OCI-M2 (cell line): ENCODE data around the gene CEP295NL.
"Not testable (repeated sequence)": the region's sequence is repeated elsewhere in the genome, so short reads cannot be mapped to it uniquely, and the experiment has no call there.

ENCODE experiments used
- DNase-seq: peaks from one replicate; lab custom pipeline; 2025; ENCODE audit not compliant: unreplicated experiment; lab: John Stamatoyannopoulos, UW

The CEP295NL gene

DNA sequence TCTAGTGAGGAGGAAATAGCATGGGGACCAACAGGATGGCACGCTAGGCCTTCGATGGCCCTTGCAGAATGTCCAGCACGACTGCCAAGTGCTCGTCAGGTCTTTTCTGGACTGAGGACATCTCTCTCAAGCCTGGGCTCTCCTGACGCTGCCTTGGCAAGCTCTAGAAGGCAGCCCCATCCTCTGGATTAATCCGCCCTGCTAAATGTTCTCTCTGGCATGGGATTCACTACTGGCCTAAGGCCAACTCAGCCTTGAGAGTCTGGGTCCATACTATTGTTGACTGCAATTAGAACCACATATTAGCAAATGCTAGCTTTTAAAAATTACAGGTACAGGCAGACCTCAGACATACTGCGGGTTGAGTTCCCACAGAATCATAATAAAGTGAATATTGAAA, 2.5 kb upstream of the CEP295NL start:
- DNase-seq, result no peak

- DNase-seq, result no peak
Measured at GRCh38 chr17:78905116-78905515, 2.1 kb upstream of the CEP295NL start.

- DNase-seq, result no peak
Measured at GRCh38 chr17:78904371-78904770, 1.4 kb upstream of the CEP295NL start.

GRCh38 chr17:78902231-78902630, 770 bp downstream of the CEP295NL start:
- not testable (repeated sequence) for DNase-seq

- DNase-seq, result no peak
Measured at GRCh38 chr17:78901806-78902205, 1.2 kb downstream of the CEP295NL start.

DNA sequence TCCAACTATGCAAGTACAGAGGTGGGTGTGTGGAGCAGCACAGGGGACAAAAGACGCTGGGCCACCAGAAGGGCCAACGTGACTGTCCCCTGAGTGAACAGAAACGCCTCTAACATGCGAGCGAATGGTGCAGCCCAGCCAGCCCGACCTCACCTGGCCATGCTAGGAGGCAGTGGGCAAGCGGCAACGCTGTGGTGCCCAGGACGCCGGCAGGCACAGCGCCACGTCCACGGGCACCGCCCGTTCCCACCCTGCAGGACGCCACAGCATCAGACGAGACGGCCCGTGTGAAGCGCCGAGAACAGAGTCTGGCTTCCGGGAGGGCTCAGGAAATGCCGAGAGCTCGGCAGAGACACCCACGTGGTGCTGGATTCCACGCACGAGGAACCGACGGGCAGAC, 2.2 kb downstream of the CEP295NL start:
- DNase-seq, result no peak

- no peak for DNase-seq
Measured at GRCh38 chr17:78899361-78900260, 3.4 kb downstream of the CEP295NL start.

- DNase-seq, result no peak
Measured at GRCh38 chr17:78898947-78899346, 4.1 kb downstream of the CEP295NL start.

- no peak for DNase-seq
Measured at GRCh38 chr17:78898075-78898836, 4.7 kb downstream of the CEP295NL start.

DNA sequence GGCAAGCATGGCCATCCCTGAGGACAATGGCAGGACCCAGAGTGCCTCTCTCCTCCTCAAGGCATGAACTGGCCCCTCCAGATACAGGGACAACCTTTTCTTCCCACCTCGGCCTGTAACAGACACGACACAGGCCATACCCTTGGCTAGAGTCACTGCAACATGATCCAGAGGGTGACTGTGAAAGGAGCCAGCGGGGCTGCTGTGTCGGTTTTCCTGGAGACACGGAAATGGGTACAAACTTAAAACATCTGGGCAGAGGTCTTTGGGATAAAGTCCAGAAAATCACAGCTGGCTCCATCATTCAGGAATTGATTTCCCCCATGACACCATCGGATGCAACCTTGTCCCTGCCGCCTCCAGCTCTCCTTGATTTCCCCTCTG, 5.3 kb downstream of the CEP295NL start:
- no peak for DNase-seq

DNA sequence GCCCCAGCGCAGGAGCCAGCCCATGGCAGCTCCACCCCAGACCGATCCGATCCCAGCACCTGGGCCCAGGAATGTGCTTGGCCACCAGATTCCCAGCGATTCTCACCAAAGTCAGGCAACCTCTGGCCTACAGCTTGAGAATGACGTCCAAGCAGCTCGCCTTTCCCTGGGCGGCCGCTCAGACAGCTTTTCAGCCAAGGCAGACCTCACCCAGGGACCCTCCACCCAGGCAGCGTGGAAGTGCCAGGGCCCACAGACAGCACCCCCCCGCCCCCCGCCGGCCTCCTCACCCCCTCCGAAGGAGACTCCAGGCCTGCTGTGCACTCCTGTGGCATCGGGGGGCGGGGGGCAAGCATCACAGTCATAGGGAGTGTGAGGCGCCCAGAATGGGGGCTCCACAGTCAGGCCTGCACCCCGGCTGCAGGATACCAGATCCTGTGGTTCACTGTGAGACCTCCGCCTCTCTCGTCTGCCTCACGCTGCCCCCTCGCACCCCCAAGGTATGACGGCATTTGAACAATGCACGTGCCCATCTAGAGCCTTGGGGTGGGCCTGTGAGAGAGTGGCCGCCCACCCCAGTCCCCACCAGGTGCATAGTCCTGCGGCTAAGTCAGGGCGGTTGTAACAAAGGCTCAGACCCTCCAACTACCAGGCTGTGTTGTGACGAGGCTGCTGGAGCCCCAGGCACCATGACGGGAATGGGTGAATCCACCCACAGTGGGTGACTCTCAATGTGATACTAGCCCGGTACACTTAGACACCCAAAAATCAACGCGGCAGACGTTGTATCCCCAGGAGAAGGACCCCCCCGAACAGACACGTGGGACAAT, 6.0 kb downstream of the CEP295NL start:
- no peak for DNase-seq

- no peak for DNase-seq
Measured at GRCh38 chr17:78896091-78896833, 6.7 kb downstream of the CEP295NL start.

DNA sequence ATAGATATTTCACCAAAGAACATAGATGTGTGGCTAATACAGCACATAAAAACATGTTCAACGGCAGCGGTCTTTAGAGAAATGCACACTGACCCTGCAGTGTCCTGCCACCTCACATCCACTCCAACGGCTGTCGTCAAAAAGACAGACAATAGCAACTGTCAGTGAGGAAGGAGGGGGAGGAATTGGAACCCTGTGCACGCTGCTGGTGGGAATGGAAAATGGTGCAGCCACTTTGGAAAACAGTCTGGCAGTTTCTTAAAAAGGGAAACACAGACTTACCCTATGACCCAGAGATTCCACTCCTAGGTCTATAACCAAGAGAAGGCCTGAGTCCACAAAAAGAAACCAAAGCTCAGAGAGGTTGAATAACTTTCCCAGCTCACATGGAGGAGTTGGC, 7.7 kb downstream of the CEP295NL start:
- DNase-seq, result no peak

DNA sequence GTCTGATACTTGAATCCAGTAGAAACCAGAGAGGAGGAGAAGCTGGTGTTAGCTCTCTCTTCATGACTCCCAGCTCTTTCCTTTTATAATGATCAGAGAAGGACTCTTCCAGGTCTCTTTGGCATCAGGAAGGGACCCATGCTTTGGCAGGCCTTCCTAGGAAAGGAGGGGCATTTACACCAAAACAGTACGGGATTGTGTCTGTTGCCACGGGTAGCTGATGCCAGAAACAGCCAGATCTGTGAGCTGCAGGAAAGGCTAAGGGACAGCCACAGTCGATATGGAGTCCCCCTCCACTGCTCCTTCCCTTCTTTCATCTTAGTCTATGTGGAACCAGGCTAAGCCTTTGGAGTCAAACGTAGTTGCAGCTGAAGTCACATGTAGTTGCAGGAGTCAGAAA, 9.3 kb downstream of the CEP295NL start:
- DNase-seq, result no peak

- DNase-seq, result no peak
Measured at GRCh38 chr17:78892936-78893379, 10.0 kb downstream of the CEP295NL start.

DNA sequence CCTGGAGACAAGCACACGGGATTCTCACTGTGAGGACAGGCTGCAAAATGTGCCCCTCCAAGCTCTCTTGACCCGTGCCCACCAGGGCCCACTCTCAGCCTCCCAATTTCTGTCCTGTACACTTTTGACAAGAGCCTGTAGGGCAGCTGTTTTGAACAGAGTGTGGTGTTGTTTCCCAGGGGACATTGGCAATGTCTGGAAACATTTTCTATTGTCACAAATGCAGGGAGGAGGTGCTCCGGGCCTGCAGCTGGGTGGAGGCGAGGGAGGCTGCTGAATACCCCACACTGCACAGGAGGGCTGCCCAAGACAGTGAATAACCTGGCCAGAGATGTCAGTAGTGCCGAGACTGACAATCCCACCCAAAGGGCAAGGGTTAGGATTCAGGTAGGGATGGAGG, 10.5 kb downstream of the CEP295NL start:
- no peak for DNase-seq

- no peak for DNase-seq
Measured at GRCh38 chr17:78892062-78892456, 10.9 kb downstream of the CEP295NL start.

- no peak for DNase-seq
Measured at GRCh38 chr17:78891406-78892061, 11.5 kb downstream of the CEP295NL start.

GRCh38 chr17:78890498-78890897, 12.5 kb downstream of the CEP295NL start:
- no peak for DNase-seq

DNA sequence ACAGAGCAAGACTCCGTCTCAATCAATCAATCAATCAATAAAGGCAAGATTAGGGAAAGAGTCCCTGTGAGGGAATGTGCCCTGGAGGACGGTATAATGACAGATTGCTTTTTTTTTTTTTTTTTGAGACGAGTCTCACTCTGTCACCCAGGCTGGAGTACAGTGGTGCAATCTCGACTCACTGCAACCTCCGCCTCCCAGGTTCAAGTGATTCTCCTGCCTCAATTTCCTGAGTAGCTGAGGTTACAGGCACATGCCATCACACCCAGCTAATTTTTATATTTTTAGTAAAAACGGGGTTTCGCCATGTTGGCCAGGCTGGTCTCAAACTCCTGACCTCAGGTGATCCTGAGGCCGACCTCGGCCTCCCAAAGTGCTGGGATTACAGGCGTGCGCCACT, 12.9 kb downstream of the CEP295NL start:
- not testable (repeated sequence) for DNase-seq
